Measurements from ENCODE around the gene EFNA1. TPM values are rescaled to one million over a fixed set of nuclear protein-coding genes. Genes with fewer than 3 reads are reported as not detected.

Gene EFNA1
- total and polyA plus RNA-seq, 2 of the 8 experiments (the other 6 are each of a cell fraction or from before 2014, with no cell fraction given), result 4.9 to 14.6 TPM

- no peak overlapping the region for H4K8ac ChIP-seq (ENCODE audit: extremely low read depth, insufficient read depth, low read length)
- no peak overlapping the region for H2AFZ ChIP-seq (ENCODE audit: low read length)
- H3K79me2 ChIP-seq (ENCODE audit: control insufficient read depth in 1 of 2, insufficient read depth in 2 of 2, low read length in 2 of 2), result no peaks in the 10 kb centered on the region
- H2BK15ac ChIP-seq (ENCODE audit: low read length), result no peak overlapping the region
- no peak overlapping the region for H2BK20ac ChIP-seq (ENCODE audit: low read length)
- H4K20me1 ChIP-seq (replicated peaks in 1 of 2; ENCODE audit: control insufficient read depth in 1 of 2, insufficient read depth in 2 of 2, low read length in 2 of 2), result no peaks in the 10 kb centered on the region
- peaks cover 23% of the 10 kb centered on the region for H3K23me2 ChIP-seq (ENCODE audit: low read depth, low read length)
- no peaks in the 10 kb centered on the region for H3K79me1 ChIP-seq (ENCODE audit: low read depth, low read length)
- H3K9me3 ChIP-seq (ENCODE audit: insufficient read depth in 2 of 2, low read depth in 1 of 2, low read length in 1 of 2), result no peaks in the 10 kb centered on the region
- FAIRE-seq (no peak), DNase-seq (ENCODE audit: low read depth in 1 of 2, low spot score in 2 of 2) (no peak)
- no peak overlapping the region for H3K14ac ChIP-seq (ENCODE audit: insufficient read length)
- no peak overlapping the region for H4K5ac ChIP-seq (ENCODE audit: insufficient read length, low read depth, low read length)
- H3K4me2 ChIP-seq (ENCODE audit: insufficient read depth in 1 of 2, low read depth in 2 of 2, low read length in 2 of 2), result no peak overlapping the region
- CTCF ChIA-PET (ENCODE audit: partially characterized antibody), result interaction anchor here (0.6 to 4.8 kb wide), 4 partner anchors 32 to 484 kb away, joined by 3 to 66 read pairs (median 15); partner anchors contain the start of gene KRTCAP2
- no peak overlapping the region for H3K18ac ChIP-seq (ENCODE audit: extremely low read depth, low read length)
- no peaks in the 10 kb centered on the region for H3K36me3 ChIP-seq (ENCODE audit: control insufficient read depth in 2 of 4, insufficient read depth in 4 of 4, low read length in 3 of 4)
- peaks cover 32 to 46% (median 45%) of the 10 kb centered on the region in 4 experiments for H3K27me3 ChIP-seq (replicated peaks in 1 of 4; ENCODE audit: control insufficient read depth in 3 of 4, extremely low read depth in 1 of 4, insufficient read depth in 3 of 4, low read length in 3 of 4)
- H2BK5ac ChIP-seq (ENCODE audit: low read depth, low read length), result no peak overlapping the region
- H2AK5ac ChIP-seq (ENCODE audit: low read depth, low read length), result no peak overlapping the region
- H2BK12ac ChIP-seq (ENCODE audit: low read depth, low read length), result no peak overlapping the region
- H3K4me1 ChIP-seq (replicated peaks in 1 of 4; ENCODE audit: control insufficient read depth in 3 of 4, insufficient read depth in 4 of 4, low read length in 3 of 4), result peaks cover 8 to 36% (median 24%) of the 10 kb centered on the region in 4 experiments
- no peak overlapping the region for H3K23ac ChIP-seq (ENCODE audit: insufficient read length)
- no peak overlapping the region for H4K91ac ChIP-seq (replicated peaks; ENCODE audit: insufficient read length, low read length)
- H3K27ac ChIP-seq (ENCODE audit: low read depth, low read length), result no peak overlapping the region
- 84% methylated on average over 4 of the region's 4 CpGs; no CpG with 5 or more reads in 1 of the 2 experiments for WGBS, 2 experiments (ENCODE audit: extremely low coverage in 1 of 2, insufficient coverage in 1 of 2, insufficient read length in 1 of 2, insufficient replicate concordance in 2 of 2, low coverage in 1 of 2, low lambda C conversion rate in 2 of 2, missing lambda C conversion rate in 1 of 2)
- no peak overlapping the region for H3K4ac ChIP-seq (replicated peaks; ENCODE audit: insufficient read length, low read depth, low read length)
- H3K56ac ChIP-seq (replicated peaks; ENCODE audit: insufficient read length, low read depth, low read length), result no peak overlapping the region
- POLR2A ChIA-PET (ENCODE audit: partially characterized antibody), result interaction anchor here (0.6 to 1.7 kb wide), 2 partner anchors 11 to 816 kb away, joined by 3 to 6 read pairs; no protein-coding TSS in a partner anchor
- no peak overlapping the region for H3K4me3 ChIP-seq (ENCODE audit: extremely low read depth in 1 of 4, insufficient read depth in 2 of 4, low read depth in 3 of 4, low read length in 4 of 4)
- no peak overlapping the region for H3K9ac ChIP-seq (replicated peaks in 1 of 4; ENCODE audit: extremely low read depth in 1 of 4, low read depth in 3 of 4, low read length in 3 of 4)
- no peak overlapping the region for H2BK120ac ChIP-seq (replicated peaks; ENCODE audit: low read depth, low read length)
- TF ChIP-seq EGR1 (IDR thresholded peaks at IDR 0.05; ENCODE audit: borderline replicate concordance, low read depth, low read length), result no peak
- no peak for TF ChIP-seq RXRA (IDR thresholded peaks at IDR 0.05; ENCODE audit: insufficient read depth, low read depth, low read length)
- no peak for TF ChIP-seq E2F6 (IDR thresholded peaks at IDR 0.05)
- no peak for TF ChIP-seq BCL11A (IDR thresholded peaks at IDR 0.05; ENCODE audit: low read depth in 2 of 2, low read length in 2 of 2)
- no peak for TF ChIP-seq ASH2L (IDR thresholded peaks at IDR 0.05; ENCODE audit: low read length)
- no peak for TF ChIP-seq SAP30 (IDR thresholded peaks at IDR 0.05; ENCODE audit: insufficient read depth, insufficient replicate concordance, low read length)
- TF ChIP-seq CBX8 (IDR thresholded peaks at IDR 0.05; ENCODE audit: borderline replicate concordance, low read depth, low read length), result no peak
- no peak for TF ChIP-seq ATF2 (IDR thresholded peaks at IDR 0.05; ENCODE audit: low read length)
- TF ChIP-seq MAX (IDR thresholded peaks at IDR 0.05), result no peak
- no peak for TF ChIP-seq SP4 (IDR thresholded peaks at IDR 0.05; ENCODE audit: low read length)
- no peak for TF ChIP-seq SP2 (IDR thresholded peaks at IDR 0.05; ENCODE audit: low read length)
- no peak for TF ChIP-seq MAFK (IDR thresholded peaks at IDR 0.05; ENCODE audit: low read depth, low read length)
Observed at GRCh38 chr1:155123801-155124200, 3.9 kb upstream of the EFNA1 start.

All from H1 (cell line).